Endodermal cell (in vitro differentiated cells): ENCODE measurements around the gene OR6B1. TPM values are rescaled to one million over a fixed set of nuclear protein-coding genes. Genes with fewer than 3 reads are reported as not detected.

ENCODE experiments used
- DNase-seq: peaks from one replicate; pipeline ENCODE4 v3.0.0-alpha.2; 2017
- H3K27ac ChIP-seq: 2 replicates; pipeline ENCODE4 v1.5.1; 2013; ENCODE audit warnings: mild to moderate bottlenecking, low read depth, low read length, moderate library complexity
- H3K27me3 ChIP-seq: 2 replicates; pipeline ENCODE4 v1.6.1; 2013; ENCODE audit warnings: mild to moderate bottlenecking, low read length, moderate library complexity; ENCODE audit not compliant: insufficient read depth, control insufficient read depth, poor library complexity, severe bottlenecking
- H3K36me3 ChIP-seq: 2 replicates; pipeline ENCODE4 v1.7.0; 2013; ENCODE audit warnings: mild to moderate bottlenecking, low read length, moderate library complexity; ENCODE audit not compliant: control insufficient read depth, insufficient read depth
- H3K4me1 ChIP-seq: one replicate; pipeline ENCODE4 v1.7.0; 2013; ENCODE audit warnings: low read length; ENCODE audit not compliant: control insufficient read depth, insufficient read depth
- H3K4me3 ChIP-seq: 2 replicates; pipeline ENCODE4 v1.5.1; 2013; ENCODE audit warnings: mild to moderate bottlenecking, low read length, moderate library complexity
- H3K9ac ChIP-seq: 2 replicates; pipeline ENCODE4 v1.6.1; 2013; ENCODE audit warnings: mild to moderate bottlenecking, low read length, moderate library complexity; ENCODE audit not compliant: poor library complexity, severe bottlenecking; ENCODE audit errors: extremely low read depth
- H3K9me3 ChIP-seq: 2 replicates; pipeline ENCODE4 v1.6.1; 2013; ENCODE audit warnings: mild to moderate bottlenecking, low read length, moderate library complexity; ENCODE audit not compliant: control insufficient read depth
- H3K27ac Mint-ChIP-seq: 2 replicates; pipeline ENCODE4 v1.8.0; 2020; ENCODE audit warnings: mixed read lengths
- H3K27me3 Mint-ChIP-seq: 2 replicates; pipeline ENCODE4 v1.8.0; 2021; ENCODE audit warnings: mild to moderate bottlenecking, mixed read lengths; ENCODE audit not compliant: insufficient read depth
- H3K36me3 Mint-ChIP-seq: 2 replicates; pipeline ENCODE4 v1.8.0; 2020; ENCODE audit warnings: low read depth, mixed read lengths
- H3K4me1 Mint-ChIP-seq: 2 replicates; pipeline ENCODE4 v1.8.0; 2020; ENCODE audit warnings: mixed read lengths
- H3K4me3 Mint-ChIP-seq: 2 replicates; pipeline ENCODE4 v1.8.0; 2020; ENCODE audit warnings: mild to moderate bottlenecking, moderate library complexity, mixed read lengths
- H3K9me3 Mint-ChIP-seq: 2 replicates; pipeline ENCODE4 v1.8.0; 2020; ENCODE audit warnings: mild to moderate bottlenecking, mixed read lengths
- CTCF ChIP-seq: fragments of 200-600 bp; sonication (generic); conservative IDR thresholded peaks from 2 replicates; pipeline ENCODE4 v1.5.0; 2021; ENCODE audit warnings: antibody characterized with exemption, mild to moderate bottlenecking
- WGBS, 2 experiments: methylation state at CpG; one replicate each; pipeline versions ENCODE4 v1.1.5 to v1.1.7; 2013; ENCODE audit warnings: missing lambda C conversion rate in 2 of 2, mixed read lengths in 1 of 2; ENCODE audit not compliant: insufficient coverage in 1 of 2, insufficient read length in 1 of 2; 5-methylcytosine and 5-hydroxymethylcytosine counted together
- total RNA-seq, 2 donors: library from RNA; stranded (reverse); fragmentation: NEBNext Ultra II Directional in 1 of 2; extraction: Animal tissue kit (Norgen Biotek cat#: 25700) in 1 of 2; gene quantifications; 2 replicates in 1 of 2; 3 replicates in 1 of 2; pipeline ENCODE4 v1.2.1, GENCODE V29; 2021

Gene OR6B1
- total RNA-seq, 2 donors from 2014 or later, result not detected

- Histone ChIP-seq H3K4me3 (no peak overlapping the region), H3K36me3 (no peaks in the 10 kb centered on the region), H3K9ac (no peak overlapping the region), H3K4me1 (no peaks in the 10 kb centered on the region), H3K27me3 (no peaks in the 10 kb centered on the region), H3K27ac (no peak overlapping the region), H3K9me3 (no peaks in the 10 kb centered on the region)
- no peak overlapping the region for H3K27ac Mint-ChIP-seq
- no peak overlapping the region for H3K4me3 Mint-ChIP-seq
- no peaks in the 10 kb centered on the region for H3K9me3 Mint-ChIP-seq
- H3K27me3 Mint-ChIP-seq, result no peaks in the 10 kb centered on the region
- no peak for TF ChIP-seq CTCF
- H3K36me3 Mint-ChIP-seq, result no peaks in the 10 kb centered on the region
- 71 to 90% methylated on average over 1 of the region's 1 CpG for WGBS, 2 experiments
- no peak for DNase-seq
- no peaks in the 10 kb centered on the region for H3K4me1 Mint-ChIP-seq
Measured at GRCh38 chr7:143979359-143979758, 20.8 kb upstream of the OR6B1 start.

GRCh38 chr7:143979998-143980397 is 20.1 kb upstream of the OR6B1 start:
- H3K27ac ChIP-seq, result no peak overlapping the region
- DNase-seq, result no peak
- no peaks in the 10 kb centered on the region for H3K36me3 ChIP-seq
- no peak for TF ChIP-seq CTCF
- H3K4me3 ChIP-seq, result no peak overlapping the region
- no peaks in the 10 kb centered on the region for H3K27me3 ChIP-seq
- 95% methylated on average over 2 of the region's 2 CpGs; no CpG with 5 or more reads in 1 of the 2 experiments for WGBS, 2 experiments
- no peak overlapping the region for H3K9ac ChIP-seq
- no peaks in the 10 kb centered on the region for H3K9me3 ChIP-seq
- no peaks in the 10 kb centered on the region for H3K4me1 Mint-ChIP-seq
- H3K27ac Mint-ChIP-seq, result no peak overlapping the region
- no peaks in the 10 kb centered on the region for H3K36me3 Mint-ChIP-seq
- H3K4me3 Mint-ChIP-seq, result no peak overlapping the region
- no peaks in the 10 kb centered on the region for H3K9me3 Mint-ChIP-seq
- no peaks in the 10 kb centered on the region for H3K4me1 ChIP-seq
- H3K27me3 Mint-ChIP-seq, result no peaks in the 10 kb centered on the region

GRCh38 chr7:143980746-143981510 is 19.2 kb upstream of the OR6B1 start:
- H3K9me3 ChIP-seq, result no peaks in the 10 kb centered on the region
- no peaks in the 10 kb centered on the region for H3K36me3 ChIP-seq
- WGBS, 2 experiments, result 94 to 98% methylated on average over 3 to 10 of the region's 10 CpGs
- H3K27ac Mint-ChIP-seq, result no peak overlapping the region
- no peaks in the 10 kb centered on the region for H3K4me1 Mint-ChIP-seq
- no peak overlapping the region for H3K4me3 Mint-ChIP-seq
- H3K9ac ChIP-seq, result no peak overlapping the region
- H3K9me3 Mint-ChIP-seq, result peaks cover 2% of the 10 kb centered on the region
- H3K4me3 ChIP-seq, result no peak overlapping the region
- no peak for TF ChIP-seq CTCF
- no peaks in the 10 kb centered on the region for H3K36me3 Mint-ChIP-seq
- H3K27me3 ChIP-seq, result no peaks in the 10 kb centered on the region
- no peak for DNase-seq
- H3K27me3 Mint-ChIP-seq, result no peaks in the 10 kb centered on the region
- no peaks in the 10 kb centered on the region for H3K4me1 ChIP-seq
- no peak overlapping the region for H3K27ac ChIP-seq
